Keratinocyte (primary cell): Measurements from ENCODE around the gene SPTLC3. TPM values are rescaled to one million over a fixed set of nuclear protein-coding genes. Genes with fewer than 3 reads are reported as not detected.

Source experiments
- DNase-seq: peaks from one replicate; pipeline ENCODE4 v3.0.0-alpha.2; 2011; ENCODE audit warnings: low read depth, missing footprints, low spot score
- FAIRE-seq: peaks from 2 replicates; lab custom pipeline; 2011; peaks lifted over from hg19 to GRCh38; lab: Jason Lieb, UNC
- H2AFZ ChIP-seq: 2 replicates; pipeline ENCODE4 v1.6.0; 2012; ENCODE audit warnings: low read length, control low read depth, inconsistent platforms; ENCODE audit not compliant: control insufficient read depth
- H3K27ac ChIP-seq: 2 replicates; pipeline ENCODE4 v1.5.1; 2011; ENCODE audit warnings: low read length; ENCODE audit not compliant: control insufficient read depth, insufficient read depth
- H3K27me3 ChIP-seq: 3 replicates; pipeline ENCODE4 v1.6.0; 2011; ENCODE audit warnings: low read length; ENCODE audit not compliant: control insufficient read depth, insufficient read depth; ENCODE audit errors: extremely low read depth
- H3K36me3 ChIP-seq, 2 experiments: 2 replicates in 1 of 2; 3 replicates in 1 of 2; pipeline ENCODE4 v1.5.1; 2011; ENCODE audit warnings: low read length in 2 of 2, mild to moderate bottlenecking in 1 of 2; ENCODE audit not compliant: control insufficient read depth in 2 of 2, insufficient read depth in 2 of 2; ENCODE audit errors: extremely low read depth in 1 of 2
- H3K4me1 ChIP-seq: 3 replicates; pipeline ENCODE4 v1.5.1; 2011; ENCODE audit warnings: low read length; ENCODE audit not compliant: control insufficient read depth, insufficient read depth; ENCODE audit errors: extremely low read depth
- H3K4me2 ChIP-seq: 3 replicates; pipeline ENCODE4 v1.6.0; 2011; ENCODE audit warnings: low read depth, low read length; ENCODE audit not compliant: control insufficient read depth, insufficient read depth; ENCODE audit errors: extremely low read depth
- H3K4me3 ChIP-seq, 3 experiments: fragments of 200-600 bp in 1 of 3; sonication (generic) in 1 of 3; 2 replicates in 2 of 3; 3 replicates in 1 of 3; pipeline ENCODE4 v1.5.1; 2011 to 2016; ENCODE audit warnings: low read length in 3 of 3, mild to moderate bottlenecking in 3 of 3, control low read depth in 2 of 3, inconsistent platforms in 1 of 3, low read depth in 1 of 3, mixed read lengths in 1 of 3, mixed run types in 1 of 3, moderate library complexity in 1 of 3; ENCODE audit not compliant: control insufficient read depth in 2 of 3, insufficient read depth in 2 of 3; ENCODE audit errors: extremely low read depth in 1 of 3
- H3K79me2 ChIP-seq: 2 replicates; pipeline ENCODE4 v1.6.0; 2012; ENCODE audit warnings: low read length; ENCODE audit not compliant: control insufficient read depth, insufficient read depth
- H3K9ac ChIP-seq: 3 replicates; pipeline ENCODE4 v1.6.0; 2011; ENCODE audit warnings: low read length; ENCODE audit not compliant: control insufficient read depth, insufficient read depth; ENCODE audit errors: extremely low read depth
- H3K9me1 ChIP-seq: 3 replicates; pipeline ENCODE4 v1.6.0; 2011; ENCODE audit warnings: low read length; ENCODE audit not compliant: control insufficient read depth, insufficient read depth; ENCODE audit errors: extremely low read depth
- H3K9me3 ChIP-seq: 2 replicates; pipeline ENCODE4 v1.5.1; 2012; ENCODE audit warnings: low read depth, low read length; ENCODE audit not compliant: control insufficient read depth
- H4K20me1 ChIP-seq: 3 replicates; pipeline ENCODE4 v1.6.0; 2011; ENCODE audit warnings: low read length; ENCODE audit not compliant: control insufficient read depth, insufficient read depth; ENCODE audit errors: extremely low read depth
- CTCF ChIP-seq, 3 experiments: IDR thresholded peaks in 1 of 3; conservative IDR thresholded peaks in 1 of 3; optimal IDR thresholded peaks in 1 of 3; 2 replicates in 2 of 3; 3 replicates in 1 of 3; pipeline versions ENCODE3 to v1.5.1; 2011; ENCODE audit warnings: low read length in 3 of 3, mild to moderate bottlenecking in 3 of 3, moderate library complexity in 2 of 3, control low read depth in 1 of 3, inconsistent platforms in 1 of 3; ENCODE audit not compliant: insufficient read depth in 2 of 3; ENCODE audit errors: extremely low read depth in 1 of 3
- EZH2 ChIP-seq: IDR thresholded peaks from one replicate; pipeline ENCODE4 v1.6.1; 2012; ENCODE audit warnings: inconsistent platforms, mild to moderate bottlenecking, low read length, moderate library complexity
- dilution Hi-C: fragments of 300-500 bp; cut with MboI; formaldehyde crosslinking; loops from one replicate; pipeline ENCODE4 v1.7.0; 2020; ENCODE audit warnings: low sequenced_read_pairs; ENCODE audit not compliant: extremely low pct_ligation_motif_present
- polyA plus RNA-seq, 5 experiments: library from polyadenylated mRNA; depleted of rRNA in 3 of 5; stranded (reverse) in 3 of 5; stranded (forward) in 1 of 5; unstranded in 1 of 5; fragments of >200 nt; gene quantifications; 1 replicate in 1 of 5; 2 replicates in 3 of 5; 3 replicates in 1 of 5; pipeline versions ENCODE4 v1.2.1 to v1.2.3, GENCODE V29; 2011 to 2012; ENCODE audit warnings: missing spikeins in 2 of 5, low read depth in 1 of 5, low replicate concordance in 1 of 5

Gene SPTLC3
- polyA plus RNA-seq, 1 donor (not counting 4 experiments of a cell fraction or from before 2014, with no cell fraction given), result 11.4 TPM

- no peaks in the 10 kb centered on the region for H3K4me1 ChIP-seq
- no peaks in the 10 kb centered on the region for H3K9me1 ChIP-seq
- H3K36me3 ChIP-seq, result no peaks in the 10 kb centered on the region
- no peak for DNase-seq
- H3K4me2 ChIP-seq, result no peak overlapping the region
- H3K9ac ChIP-seq, result no peak overlapping the region
- H4K20me1 ChIP-seq, result no peaks in the 10 kb centered on the region
- H3K27me3 ChIP-seq, result no peaks in the 10 kb centered on the region
- H3K9me3 ChIP-seq, result no peaks in the 10 kb centered on the region
- peak; percentile 95 for FAIRE-seq
- no peak overlapping the region for H2AFZ ChIP-seq
- TF ChIP-seq CTCF (optimal IDR thresholded peaks at IDR 0.05 in 1 of 3, IDR thresholded peaks at IDR 0.05 in 1 of 3, conservative IDR thresholded peaks at IDR 0.05 in 1 of 3; ENCODE audit: extremely low read depth in 1 of 3, insufficient read depth in 2 of 3, low read length in 3 of 3), result peak; percentile 77 to 93 (median 82)
- TF ChIP-seq EZH2, result no peak
- no peak overlapping the region for H3K27ac ChIP-seq
- H3K4me3 ChIP-seq, result no peak overlapping the region
- no peaks in the 10 kb centered on the region for H3K79me2 ChIP-seq
- dilution Hi-C loops, result loop anchor here (25.0 kb wide), 1 partner anchor 432 kb away; no protein-coding TSS in a partner anchor
Observed at GRCh38 chr20:13119583-13119982, 110.8 kb downstream of the SPTLC3 start.

- no peak overlapping the region for H3K4me2 ChIP-seq
- H3K9me1 ChIP-seq, result no peaks in the 10 kb centered on the region
- no peaks in the 10 kb centered on the region for H3K27me3 ChIP-seq
- no peak overlapping the region for H3K9ac ChIP-seq
- H2AFZ ChIP-seq, result no peak overlapping the region
- H3K4me3 ChIP-seq, result no peak overlapping the region
- FAIRE-seq, result no peak
- dilution Hi-C loops, result loop anchor here (25.0 kb wide), 1 partner anchor 433 kb away; no protein-coding TSS in a partner anchor
- no peak overlapping the region for H3K27ac ChIP-seq
- H3K4me1 ChIP-seq, result no peaks in the 10 kb centered on the region
- H3K36me3 ChIP-seq, result no peaks in the 10 kb centered on the region
- no peaks in the 10 kb centered on the region for H3K79me2 ChIP-seq
- no peaks in the 10 kb centered on the region for H4K20me1 ChIP-seq
- no peak for TF ChIP-seq CTCF (optimal IDR thresholded peaks at IDR 0.05 in 1 of 3, IDR thresholded peaks at IDR 0.05 in 1 of 3, conservative IDR thresholded peaks at IDR 0.05 in 1 of 3; ENCODE audit: extremely low read depth in 1 of 3, insufficient read depth in 2 of 3, low read length in 3 of 3)
- TF ChIP-seq EZH2, result no peak
- H3K9me3 ChIP-seq, result no peaks in the 10 kb centered on the region
- DNase-seq, result no peak
Observed at GRCh38 chr20:13120471-13120870, 111.7 kb downstream of the SPTLC3 start.
